Measurements from ENCODE around the gene CNN3. TPM values are rescaled to one million over a fixed set of nuclear protein-coding genes. Genes with fewer than 3 reads are reported as not detected.

The CNN3 gene
- total and polyA plus RNA-seq, 2 donors from 2014 or later: 232 to 291 TPM

GRCh38 chr1:94908190-94908589 lies 18.7 kb downstream of the CNN3 start:
- peak in 1 of 5 donors; percentile 39 for DNase-seq
- Histone ChIP-seq H3K36me3 (ENCODE audit: control insufficient read depth in 2 of 3, insufficient read depth in 3 of 3, low read length in 3 of 3) (peaks cover 0 to 8% (median 4%) of the 10 kb centered on the region in 3 donors), H3K4me3 (ENCODE audit: low read length in 3 of 3) (no peak overlapping the region), H3K9ac (ENCODE audit: low read length in 3 of 3) (no peak overlapping the region), H3K4me1 (ENCODE audit: control insufficient read depth in 2 of 3, insufficient read depth in 2 of 3, low read depth in 1 of 3, low read length in 3 of 3) (peaks cover 0 to 33% (median 27%) of the 10 kb centered on the region in 3 donors), H3K27me3 (ENCODE audit: control insufficient read depth, insufficient read depth, low read length) (no peaks in the 10 kb centered on the region), H3K27ac (ENCODE audit: low read depth in 2 of 2, low read length in 2 of 2) (no peak overlapping the region), H3K9me3 (ENCODE audit: control insufficient read depth in 2 of 3, insufficient read depth in 1 of 3, low read length in 3 of 3) (no peaks in the 10 kb centered on the region)
- intact Hi-C loops (cut with DNase I): no loop called here
- no peak for FAIRE-seq
- TF ChIP-seq, protein P1, sequence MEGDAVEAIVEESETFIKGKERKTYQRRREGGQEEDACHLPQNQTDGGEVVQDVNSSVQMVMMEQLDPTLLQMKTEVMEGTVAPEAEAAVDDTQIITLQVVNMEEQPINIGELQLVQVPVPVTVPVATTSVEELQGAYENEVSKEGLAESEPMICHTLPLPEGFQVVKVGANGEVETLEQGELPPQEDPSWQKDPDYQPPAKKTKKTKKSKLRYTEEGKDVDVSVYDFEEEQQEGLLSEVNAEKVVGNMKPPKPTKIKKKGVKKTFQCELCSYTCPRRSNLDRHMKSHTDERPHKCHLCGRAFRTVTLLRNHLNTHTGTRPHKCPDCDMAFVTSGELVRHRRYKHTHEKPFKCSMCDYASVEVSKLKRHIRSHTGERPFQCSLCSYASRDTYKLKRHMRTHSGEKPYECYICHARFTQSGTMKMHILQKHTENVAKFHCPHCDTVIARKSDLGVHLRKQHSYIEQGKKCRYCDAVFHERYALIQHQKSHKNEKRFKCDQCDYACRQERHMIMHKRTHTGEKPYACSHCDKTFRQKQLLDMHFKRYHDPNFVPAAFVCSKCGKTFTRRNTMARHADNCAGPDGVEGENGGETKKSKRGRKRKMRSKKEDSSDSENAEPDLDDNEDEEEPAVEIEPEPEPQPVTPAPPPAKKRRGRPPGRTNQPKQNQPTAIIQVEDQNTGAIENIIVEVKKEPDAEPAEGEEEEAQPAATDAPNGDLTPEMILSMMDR (IDR thresholded peaks at IDR 0.05; ENCODE audit: borderline replicate concordance, extremely low read depth, insufficient read depth): no peak

DNA sequence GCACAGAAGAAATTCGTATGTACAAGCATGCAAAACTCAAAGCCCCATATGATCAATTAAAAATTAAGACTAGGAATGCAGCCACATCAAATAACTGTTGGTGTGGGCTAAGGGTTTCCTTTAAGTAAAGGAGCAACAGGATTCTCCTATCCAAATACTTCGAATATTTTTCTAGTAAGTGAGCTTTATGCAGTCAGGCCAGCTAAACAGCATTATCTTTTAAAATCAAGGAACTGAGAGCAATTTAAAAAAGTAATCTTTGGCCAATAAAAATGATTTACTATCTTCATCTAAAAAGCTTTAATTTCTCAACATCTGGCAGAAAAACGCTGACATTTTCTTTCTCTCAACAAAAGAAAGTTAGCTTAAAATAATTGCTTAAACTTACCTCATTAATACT lies 19.8 kb downstream of the CNN3 start:
- TF ChIP-seq, protein P1 (IDR thresholded peaks at IDR 0.05; ENCODE audit: borderline replicate concordance, extremely low read depth, insufficient read depth): no peak
- peaks cover 0 to 9% (median 5%) of the 10 kb centered on the region in 3 donors for H3K36me3 ChIP-seq (ENCODE audit: control insufficient read depth in 2 of 3, insufficient read depth in 3 of 3, low read length in 3 of 3)
- H3K27me3 ChIP-seq (ENCODE audit: control insufficient read depth, insufficient read depth, low read length): no peaks in the 10 kb centered on the region
- H3K27ac ChIP-seq (ENCODE audit: low read depth in 2 of 2, low read length in 2 of 2): no peak overlapping the region
- intact Hi-C loops (cut with DNase I): no loop called here
- peaks cover 0 to 34% (median 28%) of the 10 kb centered on the region in 3 donors for H3K4me1 ChIP-seq (ENCODE audit: control insufficient read depth in 2 of 3, insufficient read depth in 2 of 3, low read depth in 1 of 3, low read length in 3 of 3)
- no peak for FAIRE-seq
- no peak overlapping the region for H3K9ac ChIP-seq (ENCODE audit: low read length in 3 of 3)
- H3K9me3 ChIP-seq (ENCODE audit: control insufficient read depth in 2 of 3, insufficient read depth in 1 of 3, low read length in 3 of 3): no peaks in the 10 kb centered on the region
- H3K4me3 ChIP-seq (ENCODE audit: low read length in 3 of 3): no peak overlapping the region
- DNase-seq: peak in 1 of 5 donors; percentile 40

DNA sequence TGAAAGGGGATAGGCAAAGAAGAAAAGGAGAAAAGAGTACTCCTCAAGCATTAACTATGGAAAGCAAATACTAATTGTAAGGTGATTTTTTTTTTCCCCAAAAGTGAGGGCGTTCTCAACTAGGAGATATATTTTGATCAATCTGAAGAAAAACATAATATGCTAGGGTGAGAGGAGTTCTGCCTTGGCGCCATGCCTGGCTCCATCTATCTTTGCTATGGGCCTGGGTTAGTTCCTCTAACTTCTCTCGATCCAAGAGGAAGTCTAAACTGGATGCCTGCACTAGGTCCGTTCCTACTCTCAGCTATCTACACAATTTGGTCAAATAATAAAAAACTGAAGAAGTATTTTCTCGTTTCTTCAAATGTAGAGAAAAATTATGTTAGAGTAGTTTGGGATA lies 20.5 kb downstream of the CNN3 start:
- Histone ChIP-seq H3K27me3 (ENCODE audit: control insufficient read depth, insufficient read depth, low read length) (no peaks in the 10 kb centered on the region), H3K9ac (ENCODE audit: low read length in 3 of 3) (no peak overlapping the region), H3K36me3 (ENCODE audit: control insufficient read depth in 2 of 3, insufficient read depth in 3 of 3, low read length in 3 of 3) (peaks cover 3 to 14% (median 13%) of the 10 kb centered on the region in 3 donors), H3K9me3 (ENCODE audit: control insufficient read depth in 2 of 3, insufficient read depth in 1 of 3, low read length in 3 of 3) (no peaks in the 10 kb centered on the region), H3K27ac (ENCODE audit: low read depth in 2 of 2, low read length in 2 of 2) (no peak overlapping the region), H3K4me3 (ENCODE audit: low read length in 3 of 3) (no peak overlapping the region), H3K4me1 (ENCODE audit: control insufficient read depth in 2 of 3, insufficient read depth in 2 of 3, low read depth in 1 of 3, low read length in 3 of 3) (peaks cover 0 to 39% (median 28%) of the 10 kb centered on the region in 3 donors)
- TF ChIP-seq, protein P1 (IDR thresholded peaks at IDR 0.05; ENCODE audit: borderline replicate concordance, extremely low read depth, insufficient read depth): no peak
- FAIRE-seq (no peak), DNase-seq (no peak)
- intact Hi-C loops (cut with DNase I): no loop called here

DNA sequence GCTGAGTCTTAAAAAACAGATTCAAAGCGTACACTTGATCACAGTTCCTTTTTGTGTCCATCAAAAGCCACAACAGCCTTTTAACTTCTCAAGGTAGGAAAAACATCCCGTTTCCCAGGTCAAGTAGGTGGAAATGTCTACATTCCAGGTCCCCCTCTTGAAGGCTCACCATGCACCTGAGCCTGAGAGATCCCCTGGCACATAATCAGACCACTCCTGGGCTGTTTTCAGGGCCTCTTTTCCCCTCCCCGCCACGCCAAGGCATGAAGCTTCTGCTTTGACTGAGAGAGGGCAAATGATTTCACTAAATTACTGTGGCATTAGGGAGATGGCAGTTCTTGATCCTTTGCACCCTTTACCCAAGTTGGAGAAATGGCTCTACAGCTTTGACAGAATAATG lies 21.7 kb downstream of the CNN3 start:
- no peak for FAIRE-seq
- intact Hi-C loops (cut with DNase I): no loop called here
- H3K27me3 ChIP-seq (ENCODE audit: control insufficient read depth, insufficient read depth, low read length): no peaks in the 10 kb centered on the region

More for the DNA sequence above, 21.7 kb downstream of the CNN3 start:
- TF ChIP-seq, protein P1 (IDR thresholded peaks at IDR 0.05; ENCODE audit: borderline replicate concordance, extremely low read depth, insufficient read depth): no peak
- Histone ChIP-seq H3K9me3 (ENCODE audit: control insufficient read depth in 2 of 3, insufficient read depth in 1 of 3, low read length in 3 of 3) (no peaks in the 10 kb centered on the region), H3K9ac (ENCODE audit: low read length in 3 of 3) (no peak overlapping the region), H3K4me1 (ENCODE audit: control insufficient read depth in 2 of 3, insufficient read depth in 2 of 3, low read depth in 1 of 3, low read length in 3 of 3) (peaks cover 0 to 39% (median 31%) of the 10 kb centered on the region in 3 donors), H3K27ac (ENCODE audit: low read depth in 2 of 2, low read length in 2 of 2) (peak overlapping the region in 1 of 2 donors; percentile 51), H3K4me3 (ENCODE audit: low read length in 3 of 3) (no peak overlapping the region), H3K36me3 (ENCODE audit: control insufficient read depth in 2 of 3, insufficient read depth in 3 of 3, low read length in 3 of 3) (peaks cover 8 to 18% (median 16%) of the 10 kb centered on the region in 3 donors)
- no peak for DNase-seq

Measured in kidney (tissue), 14 donors.